HCT116 (cell line): ENCODE data around the gene ACOT2. TPM values are rescaled to one million over a fixed set of nuclear protein-coding genes. Genes with fewer than 3 reads are reported as not detected.

Experiments used
- ATAC-seq: fragments of 200-7000 bp; cut with Tn5 transposase; 2 replicates; pipeline ENCODE4 v1.9.1; 2020; ENCODE audit warnings: mild to moderate bottlenecking, moderate library complexity
- BruUV-seq: library from RNA; stranded (reverse); fragments of 400-500 nt; replicated peaks from 2 replicates; lab custom pipeline; 2021; lab: Mats Ljungman, UMichigan
- CTCF ChIA-PET: fragments of 300-600 bp; sonication (Branson Sonifier 250); formaldehyde crosslinking; loops from one replicate; lab custom pipeline; 2021; ENCODE audit warnings: antibody characterized with exemption; lab: Charles Lee
- POLR2A ChIA-PET: fragments of 300-600, 350-600 bp; sonication (Branson Sonifier 250); formaldehyde crosslinking; loops from one replicate; lab custom pipeline; 2021; ENCODE audit warnings: antibody characterized with exemption; lab: Charles Lee
- RAD21 ChIA-PET, 2 experiments: fragments of 300-600 bp; sonication (Branson Sonifier 250); formaldehyde crosslinking; loops; one replicate each; lab custom pipeline; 2023; ENCODE audit warnings: low total read pairs in 2 of 2; ENCODE audit not compliant: uncharacterized antibody in 2 of 2, unreplicated experiment in 2 of 2, low non-redundant PET in 1 of 2; lab: Charles Lee
- DNase-seq: peaks from one replicate; pipeline ENCODE4 v3.0.0-alpha.2; 2010; ENCODE audit warnings: low read depth, low spot score
- H2AFZ ChIP-seq: fragments of 200-600 bp; shearing (Covaris generic), sonication (generic); 2 replicates; pipeline ENCODE4 v1.6.1; 2017; ENCODE audit warnings: low read depth, mixed run types, mixed read lengths, antibody characterized with exemption, low read length; ENCODE audit not compliant: poor library complexity, severe bottlenecking
- H3K27ac ChIP-seq: 2 replicates; pipeline ENCODE4 v1.5.1; 2012; ENCODE audit warnings: low read depth, low read length
- H3K27me3 ChIP-seq: fragments of 200-600 bp; sonication (generic); 2 replicates; pipeline ENCODE4 v1.6.1; 2016; ENCODE audit warnings: mixed run types, low read length, mixed read lengths; ENCODE audit not compliant: insufficient read depth
- H3K36me3 ChIP-seq, 2 experiments: fragments of 200-500 bp in 1 of 2; fragments of 200-600 bp in 1 of 2; sonication (Bioruptor generic) in 1 of 2; sonication (generic) in 1 of 2; 2 replicates each; pipeline versions ENCODE4 v1.5.1 to v1.6.1; 2014 to 2016; ENCODE audit warnings: low read length in 2 of 2, inconsistent platforms in 1 of 2, mixed read lengths in 1 of 2, mixed run types in 1 of 2; ENCODE audit not compliant: insufficient read depth in 2 of 2, control insufficient read depth in 1 of 2
- H3K4me1 ChIP-seq, 2 experiments: fragments of 200-600 bp in 1 of 2; sonication (generic) in 1 of 2; 2 replicates each; pipeline versions ENCODE4 v1.5.1 to v1.6.1; 2012 to 2017; ENCODE audit warnings: low read length in 2 of 2, inconsistent platforms in 1 of 2, mild to moderate bottlenecking in 1 of 2, mixed read lengths in 1 of 2, mixed run types in 1 of 2, moderate library complexity in 1 of 2; ENCODE audit not compliant: insufficient read depth in 2 of 2, control insufficient read depth in 1 of 2
- H3K4me2 ChIP-seq: fragments of 200-600 bp; sonication (generic); 2 replicates; pipeline ENCODE4 v1.6.1; 2017; ENCODE audit warnings: mixed run types, low read length, mixed read lengths
- H3K4me3 ChIP-seq, 2 experiments: fragments of 200-600 bp in 1 of 2; sonication (generic) in 1 of 2; replicated peaks in 1 of 2; 2 replicates each; pipeline ENCODE4 v1.5.1; 2011 to 2016; ENCODE audit warnings: low read length in 2 of 2, control low read depth in 1 of 2, low read depth in 1 of 2, mild to moderate bottlenecking in 1 of 2, mixed read lengths in 1 of 2, mixed run types in 1 of 2
- H3K79me2 ChIP-seq: fragments of 200-600 bp; sonication (generic); 2 replicates; pipeline ENCODE4 v1.6.1; 2017; ENCODE audit warnings: mild to moderate bottlenecking, mixed run types, low read length, moderate library complexity, mixed read lengths; ENCODE audit not compliant: insufficient read depth
- H3K9ac ChIP-seq: fragments of 200-600 bp; sonication (generic); 2 replicates; pipeline ENCODE4 v1.6.1; 2016; ENCODE audit warnings: low read length, mixed read lengths
- H3K9me2 ChIP-seq: fragments of 200-600 bp; sonication (generic), shearing (Covaris generic); 2 replicates; pipeline ENCODE4 v1.6.1; 2017; ENCODE audit warnings: mixed run types, mild to moderate bottlenecking, moderate library complexity; ENCODE audit not compliant: insufficient read depth
- H3K9me3 ChIP-seq, 2 experiments: fragments of 200-500 bp in 1 of 2; fragments of 200-600 bp in 1 of 2; sonication (Bioruptor generic) in 1 of 2; sonication (generic) in 1 of 2; 2 replicates each; pipeline ENCODE4 v1.6.1; 2014 to 2017; ENCODE audit warnings: low read length in 2 of 2, mixed read lengths in 2 of 2, inconsistent platforms in 1 of 2, low read depth in 1 of 2, mild to moderate bottlenecking in 1 of 2, mixed run types in 1 of 2, moderate library complexity in 1 of 2; ENCODE audit not compliant: control insufficient read depth in 1 of 2, insufficient read depth in 1 of 2
- H4K20me1 ChIP-seq: fragments of 200-600 bp; sonication (generic), shearing (Covaris generic); 2 replicates; pipeline ENCODE4 v1.6.1; 2017; ENCODE audit warnings: mixed run types, mild to moderate bottlenecking, moderate library complexity; ENCODE audit not compliant: insufficient read depth
- ATF3 ChIP-seq: IDR thresholded peaks from 2 replicates; pipeline ENCODE4 v1.6.1; 2012
- CEBPB ChIP-seq: IDR thresholded peaks from 2 replicates; pipeline ENCODE4 v1.6.1; 2012; ENCODE audit warnings: low read depth
- CTCF ChIP-seq, 3 experiments: fragments of 200-600 bp in 1 of 3; sonication (generic) in 1 of 3; IDR thresholded peaks in 2 of 3; conservative IDR thresholded peaks in 1 of 3; 2 replicates each; pipeline ENCODE4 v1.5.1; 2012 to 2017; ENCODE audit warnings: low read depth in 2 of 3, low read length in 2 of 3, antibody characterized with exemption in 1 of 3, borderline replicate concordance in 1 of 3, control low read depth in 1 of 3, mild to moderate bottlenecking in 1 of 3, mixed read lengths in 1 of 3, mixed run types in 1 of 3, moderate library complexity in 1 of 3; ENCODE audit not compliant: insufficient read depth in 1 of 3
- ELF1 ChIP-seq: IDR thresholded peaks from 2 replicates; pipeline ENCODE4 v1.6.1; 2012; ENCODE audit warnings: low read depth, borderline replicate concordance
- EZH2 ChIP-seq: fragments of 200-600 bp; sonication (generic); IDR thresholded peaks from 2 replicates; pipeline ENCODE4 v1.6.1; 2017; ENCODE audit warnings: antibody characterized with exemption, mixed run types
- EZH2phosphoT487 ChIP-seq: fragments of 200-600 bp; IDR thresholded peaks from 2 replicates; pipeline ENCODE4 v1.6.1; 2018; ENCODE audit warnings: antibody characterized with exemption, borderline replicate concordance
- FOSL1 ChIP-seq: IDR thresholded peaks from 2 replicates; pipeline ENCODE4 v1.6.1; 2012; ENCODE audit warnings: low read depth
- JUND ChIP-seq: IDR thresholded peaks from 2 replicates; pipeline ENCODE4 v1.6.1; 2012
- POLR2A ChIP-seq: IDR thresholded peaks from 2 replicates; pipeline ENCODE4 v1.7.0; 2011; ENCODE audit warnings: borderline replicate concordance; ENCODE audit not compliant: insufficient read depth, insufficient read length; ENCODE audit errors: extremely low read depth
- POLR2AphosphoS5 ChIP-seq: IDR thresholded peaks from 2 replicates; pipeline ENCODE4 v1.6.1; 2011; ENCODE audit warnings: mild to moderate bottlenecking, low read depth, low read length, moderate library complexity
- REST ChIP-seq: IDR thresholded peaks from 2 replicates; pipeline ENCODE4 v1.6.1; 2012; ENCODE audit warnings: low read depth
- YY1 ChIP-seq: IDR thresholded peaks from 2 replicates; pipeline ENCODE4 v1.6.1; 2011; ENCODE audit warnings: low read length, low read depth, moderate library complexity, mild to moderate bottlenecking; ENCODE audit not compliant: insufficient replicate concordance; ENCODE audit errors: extremely low read depth
- ZBTB33 ChIP-seq: IDR thresholded peaks from 2 replicates; pipeline ENCODE4 v1.6.1; 2011; ENCODE audit warnings: mild to moderate bottlenecking, low read length, moderate library complexity; ENCODE audit not compliant: insufficient replicate concordance; ENCODE audit errors: extremely low read depth
- ZNF274 ChIP-seq: fragments of 200-500 bp; sonication (Bioruptor generic); IDR thresholded peaks from 2 replicates; pipeline ENCODE4 v1.6.1; 2014; ENCODE audit warnings: mild to moderate bottlenecking, low read depth, low read length, inconsistent platforms
- intact Hi-C: fragments of 100-400 bp; cut with micrococcal nuclease; formaldehyde crosslinking; loops from 2 replicates; pipeline ENCODE4 v1.10.0; 2022
- total RNA-seq: library from RNA; stranded (reverse); gene quantifications from one replicate; pipeline ENCODE4 v1.2.1, GENCODE V29; 2021; ENCODE audit not compliant: unreplicated experiment

Gene ACOT2
- total RNA-seq, 1 experiment from 2014 or later, result 0.44 TPM

- Histone ChIP-seq H3K4me1 (no peaks in the 10 kb centered on the region), H3K9ac (no peak overlapping the region), H3K36me3 (no peaks in the 10 kb centered on the region), H3K4me2 (no peak overlapping the region), H3K4me3 (no peak overlapping the region), H4K20me1 (no peaks in the 10 kb centered on the region), H3K27me3 (no peaks in the 10 kb centered on the region), H2AFZ (no peak overlapping the region), H3K9me3 (no peaks in the 10 kb centered on the region)
- BruUV-seq, result no TSS peak
- RAD21 ChIA-PET, result no interaction called here
- no peak for DNase-seq
- ATAC-seq, result no peak
- no peak for TF ChIP-seq ELF1
- TF ChIP-seq JUND, result no peak
- TF ChIP-seq FOSL1, result no peak
- no peak for TF ChIP-seq ZBTB33
- no peak for TF ChIP-seq REST
- no peak for TF ChIP-seq ZNF274
- TF ChIP-seq POLR2AphosphoS5, result no peak
- TF ChIP-seq EZH2, result no peak
- no peak for TF ChIP-seq POLR2A
- TF ChIP-seq ATF3, result no peak
- TF ChIP-seq YY1, result no peak
- no peak for TF ChIP-seq EZH2phosphoT487
- no peak for TF ChIP-seq CEBPB
- TF ChIP-seq CTCF (IDR thresholded peaks at IDR 0.05 in 2 of 3, conservative IDR thresholded peaks at IDR 0.05 in 1 of 3; ENCODE audit: borderline replicate concordance in 1 of 3, insufficient read depth in 1 of 3, low read depth in 2 of 3, low read length in 2 of 3), result no peak
- TF ChIP-seq, all 23 proteins: peak for 0
- POLR2A ChIA-PET, result no interaction called here
- CTCF ChIA-PET, result interaction anchor here (0.9 kb wide), 1 partner anchor 117 kb away, joined by 3 read pairs; no protein-coding TSS in a partner anchor
- H3K9me2 ChIP-seq, result no peaks in the 10 kb centered on the region
- H3K79me2 ChIP-seq, result no peaks in the 10 kb centered on the region
- intact Hi-C loops, result no loop called here
- H3K27ac ChIP-seq, result no peak overlapping the region
Measured at GRCh38 chr14:73588695-73589094, 19.7 kb downstream of the ACOT2 start.
